HepG2 (cell line): ENCODE measurements around the gene PPM1M. TPM values are rescaled to one million over a fixed set of nuclear protein-coding genes. Genes with fewer than 3 reads are reported as not detected.

Experiments
- ARHGAP35 ChIP-seq: sonication (generic); formaldehyde crosslinking; IDR thresholded peaks from 2 replicates; pipeline ENCODE4 v1.9.0; 2022; ENCODE audit warnings: mild to moderate bottlenecking, inconsistent platforms, moderate library complexity, missing genetic modification reagents, borderline replicate concordance
- ATF1 ChIP-seq: IDR thresholded peaks from 2 replicates; pipeline ENCODE4 v1.6.1; 2016; ENCODE audit warnings: mild to moderate bottlenecking, control low read depth
- BRCA1 ChIP-seq: sonication (generic); formaldehyde crosslinking; IDR thresholded peaks from 2 replicates; pipeline ENCODE4 v1.4.0; 2020; ENCODE audit warnings: missing genetic modification reagents
- CBX2 ChIP-seq, 2 experiments: fragments of 200-600 bp in 1 of 2; sonication (generic); formaldehyde crosslinking in 1 of 2; IDR thresholded peaks; 2 replicates each; pipeline versions ENCODE4 v1.7.0 to v1.8.1; 2018 to 2022; ENCODE audit warnings: low read depth in 2 of 2, low read length in 1 of 2, mild to moderate bottlenecking in 1 of 2, missing genetic modification reagents in 1 of 2
- ELF4 ChIP-seq: sonication (generic); formaldehyde crosslinking; IDR thresholded peaks from 2 replicates; pipeline ENCODE4 v1.5.0; 2020; ENCODE audit warnings: missing genetic modification reagents, mild to moderate bottlenecking, moderate library complexity, borderline replicate concordance
- NAIF1 ChIP-seq: sonication (generic); formaldehyde crosslinking; IDR thresholded peaks from 2 replicates; pipeline ENCODE4 v1.5.0; 2020; ENCODE audit warnings: mild to moderate bottlenecking, missing genetic modification reagents, borderline replicate concordance
- NR2F1 ChIP-seq, 2 experiments: fragments of 450-650 bp in 1 of 2; formaldehyde crosslinking in 1 of 2; IDR thresholded peaks; 2 replicates each; pipeline versions ENCODE4 v1.5.0 to v1.6.1; 2016 to 2020; ENCODE audit warnings: mild to moderate bottlenecking in 1 of 2, missing compliant biosample characterization in 1 of 2, missing genetic modification reagents in 1 of 2, moderate library complexity in 1 of 2
- PAWR ChIP-seq: sonication (generic); formaldehyde crosslinking; IDR thresholded peaks from 2 replicates; pipeline ENCODE4 v1.4.0; 2020; ENCODE audit warnings: missing genetic modification reagents, mild to moderate bottlenecking, borderline replicate concordance
- RBM22 ChIP-seq: fragments of 200-400 bp; formaldehyde crosslinking; optimal IDR thresholded peaks from 2 replicates; pipeline ENCODE3; 2017; ENCODE audit warnings: mild to moderate bottlenecking, low read length, moderate library complexity
- SMARCC2 ChIP-seq: fragments of 450-650 bp; IDR thresholded peaks from 2 replicates; pipeline ENCODE4 v1.6.1; 2017; ENCODE audit warnings: antibody characterized with exemption, mild to moderate bottlenecking
- SP1 ChIP-seq, 2 experiments: fragments of 450-650 bp in 1 of 2; sonication (generic) in 1 of 2; formaldehyde crosslinking in 1 of 2; IDR thresholded peaks; 2 replicates each; pipeline versions ENCODE4 v1.4.0 to v1.6.1; 2016 to 2020; ENCODE audit warnings: missing genetic modification reagents in 1 of 2
- TOPORS ChIP-seq: sonication (generic); formaldehyde crosslinking; IDR thresholded peaks from 2 replicates; pipeline ENCODE4 v1.8.0; 2023; ENCODE audit warnings: mild to moderate bottlenecking, missing genetic modification reagents
- U2AF1 ChIP-seq: fragments of 200-400 bp; formaldehyde crosslinking; optimal IDR thresholded peaks from 2 replicates; pipeline ENCODE3; 2017; ENCODE audit warnings: mild to moderate bottlenecking, low read depth, low read length
- ZNF260 ChIP-seq: sonication (generic); formaldehyde crosslinking; IDR thresholded peaks from 2 replicates; pipeline ENCODE4 v1.4.0; 2020; ENCODE audit warnings: missing genetic modification reagents, low read depth, mild to moderate bottlenecking, borderline replicate concordance
- ZNF275 ChIP-seq: sonication (generic); formaldehyde crosslinking; IDR thresholded peaks from 2 replicates; pipeline ENCODE4 v1.8.0; 2022; ENCODE audit warnings: missing genetic modification reagents, mild to moderate bottlenecking, inconsistent platforms, borderline replicate concordance
- ZNF282 ChIP-seq: fragments of 450-650 bp; IDR thresholded peaks from 2 replicates; pipeline ENCODE4 v1.6.1; 2018; ENCODE audit not compliant: partially characterized antibody
- ZNF350 ChIP-seq: sonication (generic); formaldehyde crosslinking; IDR thresholded peaks from 2 replicates; pipeline ENCODE4 v1.4.0; 2020; ENCODE audit warnings: mild to moderate bottlenecking, low read depth, missing genetic modification reagents, borderline replicate concordance
- ZNF713 ChIP-seq: sonication (generic); formaldehyde crosslinking; IDR thresholded peaks from 2 replicates; pipeline ENCODE4 v1.4.0; 2020; ENCODE audit warnings: mild to moderate bottlenecking, missing genetic modification reagents
- ZNF792 ChIP-seq: IDR thresholded peaks from 2 replicates; pipeline ENCODE4 v1.6.1; 2016
- polyA plus RNA-seq, 8 experiments: library from polyadenylated mRNA; depleted of rRNA in 3 of 8; stranded (reverse) in 7 of 8; unstranded in 1 of 8; fragments of >200 nt; fragmentation: Illumina TruSeq in 4 of 8; extraction: Trizol in 4 of 8; gene quantifications; 2 replicates each; pipeline versions ENCODE4 v1.2.1 to v1.2.3, GENCODE V29; 2011 to 2016; ENCODE audit warnings: low read depth in 4 of 8, missing spikeins in 1 of 8, mixed read lengths in 1 of 8; ENCODE audit not compliant: insufficient read depth in 1 of 8
- total RNA-seq, 5 experiments: library from RNA; depleted of rRNA; stranded (reverse); fragments of >200 nt; fragmentation: Illumina TruSeq; extraction: Trizol; gene quantifications; 2 replicates each; pipeline ENCODE4 v1.2.3, GENCODE V29; 2016; ENCODE audit warnings: low read depth in 1 of 5
- TF ChIP-seq, protein P1 (sequence below): sonication (generic); formaldehyde crosslinking; IDR thresholded peaks from 2 replicates; pipeline ENCODE4 v1.5.0; 2020; ENCODE audit warnings: missing genetic modification reagents
- TF ChIP-seq, protein P2 (sequence below): sonication (generic); formaldehyde crosslinking; IDR thresholded peaks from 2 replicates; pipeline ENCODE4 v1.4.0; 2020; ENCODE audit warnings: mild to moderate bottlenecking, missing genetic modification reagents
- TF ChIP-seq, protein P3 (sequence below): sonication (generic); formaldehyde crosslinking; IDR thresholded peaks from 2 replicates; pipeline ENCODE4 v1.5.1; 2020; ENCODE audit warnings: mild to moderate bottlenecking, missing genetic modification reagents, borderline replicate concordance

The PPM1M gene
- total and polyA plus RNA-seq, 2 of the 13 experiments (the other 11 are each of a cell fraction or from before 2014, with no cell fraction given), result 2.5 to 5.9 TPM

DNA sequence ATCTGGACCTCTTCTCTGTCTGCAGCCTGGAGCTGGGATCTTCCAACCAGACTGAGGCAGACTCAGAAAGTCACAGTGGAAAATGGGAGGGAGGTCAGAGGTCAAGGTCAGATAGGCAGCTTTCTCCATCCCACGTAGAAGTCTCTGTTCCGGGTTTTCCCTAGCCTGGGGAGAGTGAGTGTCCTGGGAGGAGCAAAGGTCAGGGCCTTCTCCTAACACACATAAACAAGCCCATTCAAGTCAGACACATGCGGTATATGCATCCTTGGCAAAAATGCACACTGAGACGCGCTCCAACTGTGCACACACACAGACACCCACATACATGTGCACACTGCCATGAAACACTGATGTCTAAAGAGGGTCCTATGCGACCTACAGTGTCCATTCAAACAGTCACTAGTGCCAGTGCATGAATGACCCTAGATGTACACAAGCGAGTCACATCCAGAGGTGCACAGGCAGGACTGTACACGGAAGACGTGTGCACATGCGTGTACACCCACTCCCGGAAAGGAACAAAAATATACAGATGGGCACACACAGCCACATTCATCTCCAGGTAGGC lies 7.3 kb upstream of the PPM1M start (continued):
- TF ChIP-seq ZNF713 (CRISPR knock-in tag) (no peak), ZNF275 (CRISPR knock-in tag) (no peak), ATF1 (CRISPR knock-in tag) (no peak), SP1 (IDR thresholded peaks at IDR 0.05) (no peak), SP1 (CRISPR knock-in tag; IDR thresholded peaks at IDR 0.05) (no peak; the same call in 1 of the 2 replicates), TOPORS (peak; percentile 70), NR2F1 (CRISPR knock-in tag; IDR thresholded peaks at IDR 0.05) (peak; percentile 99), ZNF260 (CRISPR knock-in tag) (no peak), BRCA1 (CRISPR knock-in tag) (no peak), CBX2 (IDR thresholded peaks at IDR 0.05; ENCODE audit: low read depth, low read length) (no peak), CBX2 (CRISPR knock-in tag; IDR thresholded peaks at IDR 0.05; ENCODE audit: low read depth) (no peak), ZNF350 (peak; percentile 80; the same call in 1 of the 2 replicates), SMARCC2 (no peak), ARHGAP35 (CRISPR knock-in tag) (no peak), ZNF792 (CRISPR knock-in tag) (no peak), ELF4 (CRISPR knock-in tag) (peak; percentile 98), RBM22 (peak; percentile 95), U2AF1 (no peak), PAWR (CRISPR knock-in tag) (no peak), NAIF1 (CRISPR knock-in tag) (peak; percentile 65; the same call in 1 of the 2 replicates), ZNF282 (no peak)
- TF ChIP-seq, protein P1, sequence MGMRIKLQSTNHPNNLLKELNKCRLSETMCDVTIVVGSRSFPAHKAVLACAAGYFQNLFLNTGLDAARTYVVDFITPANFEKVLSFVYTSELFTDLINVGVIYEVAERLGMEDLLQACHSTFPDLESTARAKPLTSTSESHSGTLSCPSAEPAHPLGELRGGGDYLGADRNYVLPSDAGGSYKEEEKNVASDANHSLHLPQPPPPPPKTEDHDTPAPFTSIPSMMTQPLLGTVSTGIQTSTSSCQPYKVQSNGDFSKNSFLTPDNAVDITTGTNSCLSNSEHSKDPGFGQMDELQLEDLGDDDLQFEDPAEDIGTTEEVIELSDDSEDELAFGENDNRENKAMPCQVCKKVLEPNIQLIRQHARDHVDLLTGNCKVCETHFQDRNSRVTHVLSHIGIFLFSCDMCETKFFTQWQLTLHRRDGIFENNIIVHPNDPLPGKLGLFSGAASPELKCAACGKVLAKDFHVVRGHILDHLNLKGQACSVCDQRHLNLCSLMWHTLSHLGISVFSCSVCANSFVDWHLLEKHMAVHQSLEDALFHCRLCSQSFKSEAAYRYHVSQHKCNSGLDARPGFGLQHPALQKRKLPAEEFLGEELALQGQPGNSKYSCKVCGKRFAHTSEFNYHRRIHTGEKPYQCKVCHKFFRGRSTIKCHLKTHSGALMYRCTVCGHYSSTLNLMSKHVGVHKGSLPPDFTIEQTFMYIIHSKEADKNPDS (CRISPR knock-in tag), result no peak
- TF ChIP-seq, protein P2, sequence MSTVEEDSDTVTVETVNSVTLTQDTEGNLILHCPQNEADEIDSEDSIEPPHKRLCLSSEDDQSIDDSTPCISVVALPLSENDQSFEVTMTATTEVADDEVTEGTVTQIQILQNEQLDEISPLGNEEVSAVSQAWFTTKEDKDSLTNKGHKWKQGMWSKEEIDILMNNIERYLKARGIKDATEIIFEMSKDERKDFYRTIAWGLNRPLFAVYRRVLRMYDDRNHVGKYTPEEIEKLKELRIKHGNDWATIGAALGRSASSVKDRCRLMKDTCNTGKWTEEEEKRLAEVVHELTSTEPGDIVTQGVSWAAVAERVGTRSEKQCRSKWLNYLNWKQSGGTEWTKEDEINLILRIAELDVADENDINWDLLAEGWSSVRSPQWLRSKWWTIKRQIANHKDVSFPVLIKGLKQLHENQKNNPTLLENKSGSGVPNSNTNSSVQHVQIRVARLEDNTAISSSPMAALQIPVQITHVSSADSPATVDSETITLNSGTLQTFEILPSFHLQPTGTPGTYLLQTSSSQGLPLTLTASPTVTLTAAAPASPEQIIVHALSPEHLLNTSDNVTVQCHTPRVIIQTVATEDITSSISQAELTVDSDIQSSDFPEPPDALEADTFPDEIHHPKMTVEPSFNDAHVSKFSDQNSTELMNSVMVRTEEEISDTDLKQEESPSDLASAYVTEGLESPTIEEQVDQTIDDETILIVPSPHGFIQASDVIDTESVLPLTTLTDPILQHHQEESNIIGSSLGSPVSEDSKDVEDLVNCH (CRISPR knock-in tag), result no peak
- TF ChIP-seq, protein P3, sequence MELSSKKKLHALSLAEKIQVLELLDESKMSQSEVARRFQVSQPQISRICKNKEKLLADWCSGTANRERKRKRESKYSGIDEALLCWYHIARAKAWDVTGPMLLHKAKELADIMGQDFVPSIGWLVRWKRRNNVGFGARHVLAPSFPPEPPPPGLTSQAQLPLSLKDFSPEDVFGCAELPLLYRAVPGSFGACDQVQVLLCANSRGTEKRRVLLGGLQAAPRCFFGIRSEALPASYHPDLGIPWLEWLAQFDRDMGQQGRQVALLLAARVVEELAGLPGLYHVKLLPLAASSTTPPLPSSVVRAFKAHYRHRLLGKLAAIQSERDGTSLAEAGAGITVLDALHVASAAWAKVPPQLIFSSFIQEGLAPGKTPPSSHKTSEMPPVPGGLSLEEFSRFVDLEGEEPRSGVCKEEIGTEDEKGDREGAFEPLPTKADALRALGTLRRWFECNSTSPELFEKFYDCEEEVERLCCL (CRISPR knock-in tag), result no peak
